H9 (cell line): ENCODE measurements around the gene PAGR1. TPM values are rescaled to one million over a fixed set of nuclear protein-coding genes. Genes with fewer than 3 reads are reported as not detected.

Experiments
- DNase-seq: peaks from one replicate; pipeline ENCODE4 v3.0.0-alpha.2; 2017
- H2AFZ ChIP-seq: one replicate; pipeline ENCODE4 v1.6.1; 2013; ENCODE audit warnings: mild to moderate bottlenecking, low read length, control low read depth, moderate library complexity
- H2AK5ac ChIP-seq: 2 replicates; pipeline ENCODE4 v1.6.1; 2013; ENCODE audit warnings: low read length, control low read depth, mixed read lengths; ENCODE audit not compliant: insufficient read length
- H2BK120ac ChIP-seq: one replicate; pipeline ENCODE4 v1.6.1; 2013; ENCODE audit warnings: low read depth, mild to moderate bottlenecking, low read length, control low read depth, inconsistent platforms; ENCODE audit not compliant: poor library complexity, severe bottlenecking
- H2BK12ac ChIP-seq: 2 replicates; pipeline ENCODE4 v1.6.1; 2013; ENCODE audit warnings: low read length, control low read depth, mixed read lengths, low read depth; ENCODE audit not compliant: insufficient read length
- H2BK15ac ChIP-seq: 2 replicates; pipeline ENCODE4 v1.6.1; 2013; ENCODE audit warnings: low read depth, low read length, control low read depth
- H2BK20ac ChIP-seq: one replicate; pipeline ENCODE4 v1.6.1; 2013; ENCODE audit warnings: low read depth, mild to moderate bottlenecking, low read length, control low read depth, inconsistent platforms; ENCODE audit not compliant: poor library complexity, severe bottlenecking
- H2BK5ac ChIP-seq: 2 replicates; pipeline ENCODE4 v1.6.1; 2013; ENCODE audit warnings: low read length, control low read depth, mixed read lengths; ENCODE audit not compliant: insufficient read length
- H3K14ac ChIP-seq: 2 replicates; pipeline ENCODE4 v1.6.1; 2013; ENCODE audit warnings: low read length, control low read depth; ENCODE audit not compliant: insufficient read depth
- H3K18ac ChIP-seq: 2 replicates; pipeline ENCODE4 v1.6.1; 2013; ENCODE audit warnings: low read depth, mild to moderate bottlenecking, mixed read lengths, low read length, control low read depth; ENCODE audit not compliant: insufficient read length
- H3K23ac ChIP-seq: 2 replicates; pipeline ENCODE4 v1.6.1; 2013; ENCODE audit warnings: low read length, control low read depth, mixed read lengths, low read depth; ENCODE audit not compliant: insufficient read length
- H3K23me2 ChIP-seq: 2 replicates; pipeline ENCODE4 v1.6.1; 2013; ENCODE audit warnings: low read depth, mild to moderate bottlenecking, mixed read lengths, low read length, control low read depth; ENCODE audit not compliant: insufficient read length, poor library complexity, severe bottlenecking
- H3K27ac ChIP-seq: 2 replicates; pipeline ENCODE4 v1.5.1; 2013; ENCODE audit warnings: low read length, control low read depth, mixed read lengths, low read depth; ENCODE audit not compliant: insufficient read length
- H3K27me3 ChIP-seq: 2 replicates; pipeline ENCODE4 v1.6.1; 2013; ENCODE audit warnings: low read length, control low read depth, inconsistent platforms; ENCODE audit not compliant: insufficient read depth
- H3K4ac ChIP-seq: 2 replicates; pipeline ENCODE4 v1.6.1; 2013; ENCODE audit warnings: low read depth, mild to moderate bottlenecking, control low read depth, inconsistent platforms, low read length, moderate library complexity
- H3K4me1 ChIP-seq: 2 replicates; pipeline ENCODE4 v1.6.1; 2013; ENCODE audit warnings: low read length, control low read depth, inconsistent platforms; ENCODE audit not compliant: insufficient read depth
- H3K4me2 ChIP-seq: 2 replicates; pipeline ENCODE4 v1.6.1; 2013; ENCODE audit warnings: low read length, control low read depth, mixed read lengths; ENCODE audit not compliant: insufficient read length, insufficient read depth
- H3K56ac ChIP-seq: 2 replicates; pipeline ENCODE4 v1.6.1; 2013; ENCODE audit warnings: low read depth, mild to moderate bottlenecking, mixed read lengths, low read length, control low read depth; ENCODE audit not compliant: insufficient read length
- H3K79me1 ChIP-seq: 2 replicates; pipeline ENCODE4 v1.6.1; 2013; ENCODE audit warnings: low read depth, mild to moderate bottlenecking, moderate library complexity, low read length, control low read depth, inconsistent platforms; ENCODE audit not compliant: insufficient read depth, poor library complexity, severe bottlenecking
- H3K79me2 ChIP-seq: 2 replicates; pipeline ENCODE4 v1.6.1; 2013; ENCODE audit warnings: low read length, control low read depth, inconsistent platforms; ENCODE audit not compliant: insufficient read depth
- H3K9ac ChIP-seq: 2 replicates; pipeline ENCODE4 v1.6.1; 2013; ENCODE audit warnings: low read length, control low read depth, mixed read lengths; ENCODE audit not compliant: insufficient read length; ENCODE audit errors: extremely low read depth
- H3K9me3 ChIP-seq: one replicate; pipeline ENCODE4 v1.6.1; 2013; ENCODE audit warnings: low read depth, low read length, inconsistent platforms; ENCODE audit not compliant: control insufficient read depth
- H3T11ph ChIP-seq: one replicate; pipeline ENCODE4 v1.6.1; 2013; ENCODE audit warnings: mild to moderate bottlenecking, low read length, control low read depth, inconsistent platforms
- H4K20me1 ChIP-seq: one replicate; pipeline ENCODE4 v1.6.1; 2013; ENCODE audit not compliant: control insufficient read depth, insufficient read length, insufficient read depth
- H4K5ac ChIP-seq: 2 replicates; pipeline ENCODE4 v1.6.1; 2013; ENCODE audit warnings: low read depth, mild to moderate bottlenecking, mixed read lengths, low read length, control low read depth; ENCODE audit not compliant: insufficient read length
- H4K8ac ChIP-seq: replicated peaks from 2 replicates; pipeline ENCODE4 v1.6.1; 2013; ENCODE audit warnings: low read length, control low read depth, mixed read lengths, low read depth; ENCODE audit not compliant: insufficient read length
- H4K91ac ChIP-seq: 2 replicates; pipeline ENCODE4 v1.6.1; 2013; ENCODE audit warnings: low read depth, mild to moderate bottlenecking, moderate library complexity, mixed read lengths, low read length, control low read depth; ENCODE audit not compliant: insufficient read length
- H3K27ac Mint-ChIP-seq, 3 experiments: 2 replicates in 2 of 3; 3 replicates in 1 of 3; pipeline ENCODE4 v1.8.0; 2020 to 2021; ENCODE audit warnings: mixed read lengths in 3 of 3, mild to moderate bottlenecking in 1 of 3, moderate library complexity in 1 of 3
- H3K27me3 Mint-ChIP-seq: 2 replicates; pipeline ENCODE4 v1.8.0; 2021; ENCODE audit warnings: low read depth, mild to moderate bottlenecking, moderate library complexity, mixed read lengths
- H3K36me3 Mint-ChIP-seq, 3 experiments: 2 replicates in 2 of 3; 3 replicates in 1 of 3; pipeline ENCODE4 v1.8.0; 2020 to 2021; ENCODE audit warnings: low read depth in 3 of 3, mixed read lengths in 3 of 3; ENCODE audit not compliant: insufficient read depth in 1 of 3
- H3K4me1 Mint-ChIP-seq, 2 experiments: 2 replicates each; pipeline ENCODE4 v1.8.0; 2020; ENCODE audit warnings: mixed read lengths in 2 of 2
- H3K4me3 Mint-ChIP-seq, 2 experiments: 2 replicates in 1 of 2; 3 replicates in 1 of 2; pipeline ENCODE4 v1.8.0; 2020 to 2021; ENCODE audit warnings: mild to moderate bottlenecking in 2 of 2, mixed read lengths in 2 of 2, moderate library complexity in 1 of 2
- H3K9me3 Mint-ChIP-seq, 2 experiments: 2 replicates in 1 of 2; 3 replicates in 1 of 2; pipeline ENCODE4 v1.8.0; 2020; ENCODE audit warnings: mild to moderate bottlenecking in 2 of 2, mixed read lengths in 2 of 2, moderate library complexity in 1 of 2
- CTCF ChIP-seq: fragments of 200-600 bp; sonication (generic); conservative IDR thresholded peaks from 3 replicates; pipeline ENCODE4 v1.8.0; 2021; ENCODE audit warnings: antibody characterized with exemption, mild to moderate bottlenecking
- WGBS: extraction: QIAGEN DNeasy Blood & Tissue Kit; methylation state at CpG from one replicate; pipeline ENCODE4 v1.1.7; 2013; ENCODE audit warnings: missing lambda C conversion rate, low lambda C conversion rate, mixed read lengths; ENCODE audit not compliant: insufficient read length; ENCODE audit errors: extremely low coverage; 5-methylcytosine and 5-hydroxymethylcytosine counted together
- total RNA-seq: library from RNA; stranded (reverse); gene quantifications from 2 replicates; pipeline ENCODE4 v1.2.1, GENCODE V29; 2021

PAGR1 gene
- total RNA-seq, 1 experiment from 2014 or later = 65.3 TPM

GRCh38 chr16:29767062-29767461 is 48.9 kb upstream of the PAGR1 start:
- no peak overlapping the region for H4K91ac ChIP-seq
- no peak for DNase-seq
- no peaks in the 10 kb centered on the region for H3K4me1 ChIP-seq
- H4K20me1 ChIP-seq = no peaks in the 10 kb centered on the region
- H3K56ac ChIP-seq = no peak overlapping the region
- no peak overlapping the region for H4K5ac ChIP-seq
- WGBS = no CpG with 5 or more reads among the region's 3 CpGs
- no peaks in the 10 kb centered on the region for H3K9me3 ChIP-seq
- H2AFZ ChIP-seq = no peak overlapping the region
- no peak overlapping the region for H3T11ph ChIP-seq
- no peaks in the 10 kb centered on the region for H3K36me3 Mint-ChIP-seq
- H3K9me3 Mint-ChIP-seq = no peaks in the 10 kb centered on the region
- H3K14ac ChIP-seq = no peak overlapping the region
- H2BK12ac ChIP-seq = no peak overlapping the region
- H3K4me1 Mint-ChIP-seq = peaks cover 3 to 4% of the 10 kb centered on the region in 2 experiments; a peak in 2 of 4 replicates
- H3K27me3 ChIP-seq = no peaks in the 10 kb centered on the region
- H2BK5ac ChIP-seq = no peak overlapping the region
- no peak overlapping the region for H4K8ac ChIP-seq
- no peak for TF ChIP-seq CTCF
- H3K4ac ChIP-seq = no peak overlapping the region
- no peak overlapping the region for H3K23ac ChIP-seq
- H3K9ac ChIP-seq = no peak overlapping the region
- H3K27ac ChIP-seq = no peak overlapping the region
- no peak overlapping the region for H3K18ac ChIP-seq
- no peak overlapping the region for H2BK15ac ChIP-seq
- H3K23me2 ChIP-seq = no peaks in the 10 kb centered on the region
- H3K4me3 Mint-ChIP-seq = no peak overlapping the region
- H3K79me1 ChIP-seq = no peaks in the 10 kb centered on the region
- no peak overlapping the region for H2AK5ac ChIP-seq
- H2BK120ac ChIP-seq = no peak overlapping the region
- no peak overlapping the region for H3K4me2 ChIP-seq
- H3K27ac Mint-ChIP-seq = no peak overlapping the region
- no peaks in the 10 kb centered on the region for H3K79me2 ChIP-seq
- H3K27me3 Mint-ChIP-seq = peaks cover 3% of the 10 kb centered on the region
- no peak overlapping the region for H2BK20ac ChIP-seq
